WTC11 (cell line): Measurements from ENCODE around the gene XRCC4. TPM values are rescaled to one million over a fixed set of nuclear protein-coding genes. Genes with fewer than 3 reads are reported as not detected.

Experiments used
- ATAC-seq: fragments of 200-7000 bp; cut with Tn5 transposase; 2 replicates; pipeline ENCODE4 v1.10.0; 2021; ENCODE audit warnings: mild to moderate bottlenecking, moderate library complexity
- CTCF ChIA-PET: fragments of 300-600 bp; sonication (Branson Sonifier 250); formaldehyde crosslinking; loops from one replicate; lab custom pipeline; 2021; ENCODE audit warnings: antibody characterized with exemption; lab: Charles Lee
- POLR2A ChIA-PET: fragments of 350-600 bp; sonication (Branson Sonifier 250); formaldehyde crosslinking; loops from one replicate; lab custom pipeline; 2021; ENCODE audit warnings: antibody characterized with exemption; lab: Charles Lee
- DNase-seq: peaks from one replicate; pipeline ENCODE4 v3.0.0; 2021; ENCODE audit warnings: low spot score
- H3K27ac Mint-ChIP-seq: 2 replicates; pipeline ENCODE4 v1.8.0; 2021; ENCODE audit warnings: mixed read lengths
- H3K27me3 Mint-ChIP-seq: 2 replicates; pipeline ENCODE4 v1.8.0; 2021; ENCODE audit warnings: low read depth, mild to moderate bottlenecking, moderate library complexity, mixed read lengths
- H3K36me3 Mint-ChIP-seq: 2 replicates; pipeline ENCODE4 v1.8.0; 2021; ENCODE audit warnings: mixed read lengths
- H3K4me1 Mint-ChIP-seq: 2 replicates; pipeline ENCODE4 v1.8.0; 2022; ENCODE audit warnings: mixed read lengths
- H3K4me3 Mint-ChIP-seq: 2 replicates; pipeline ENCODE4 v1.8.0; 2021; ENCODE audit warnings: mild to moderate bottlenecking, moderate library complexity, mixed read lengths
- H3K9me3 Mint-ChIP-seq: 2 replicates; pipeline ENCODE4 v1.8.0; 2021; ENCODE audit warnings: mixed read lengths
- CREM ChIP-seq: sonication (generic); formaldehyde crosslinking; IDR thresholded peaks from 2 replicates; pipeline ENCODE4 v1.8.1; 2022; ENCODE audit warnings: mild to moderate bottlenecking, missing genetic modification reagents, moderate library complexity
- FOXK1 ChIP-seq: sonication (generic); formaldehyde crosslinking; IDR thresholded peaks from 2 replicates; pipeline ENCODE4 v1.8.0; 2022; ENCODE audit warnings: mild to moderate bottlenecking, moderate library complexity, missing genetic modification reagents
- JAZF1 ChIP-seq: fragments of 250-450 bp; sonication (Bioruptor Pico); IDR thresholded peaks from 2 replicates; pipeline ENCODE4 v1.9.0; 2021; ENCODE audit warnings: moderate library complexity, mild to moderate bottlenecking, inconsistent platforms
- JUN ChIP-seq: sonication (generic); formaldehyde crosslinking; IDR thresholded peaks from 2 replicates; pipeline ENCODE4 v1.8.0; 2023; ENCODE audit warnings: mild to moderate bottlenecking, missing genetic modification reagents
- NFATC4 ChIP-seq: fragments of 250-450 bp; sonication (Bioruptor Pico); IDR thresholded peaks from 2 replicates; pipeline ENCODE4 v1.9.0; 2021; ENCODE audit warnings: mild to moderate bottlenecking
- NR2C2 ChIP-seq: sonication (generic); formaldehyde crosslinking; IDR thresholded peaks from 2 replicates; pipeline ENCODE4 v1.8.0; 2022; ENCODE audit warnings: mild to moderate bottlenecking, missing genetic modification reagents
- OVOL2 ChIP-seq: fragments of 250-450 bp; sonication (Bioruptor Pico); IDR thresholded peaks from 2 replicates; pipeline ENCODE4 v1.9.0; 2021; ENCODE audit warnings: mild to moderate bottlenecking, borderline replicate concordance
- TEAD1 ChIP-seq: sonication (generic); formaldehyde crosslinking; IDR thresholded peaks from 2 replicates; pipeline ENCODE4 v1.8.0; 2022; ENCODE audit warnings: mild to moderate bottlenecking, missing genetic modification reagents
- ZNF317 ChIP-seq: sonication (generic); formaldehyde crosslinking; IDR thresholded peaks from 2 replicates; pipeline ENCODE4 v1.8.1; 2023; ENCODE audit warnings: low read depth, mild to moderate bottlenecking, moderate library complexity, missing genetic modification reagents, borderline replicate concordance
- ZNF396 ChIP-seq: fragments of 250-450 bp; sonication (Bioruptor Pico); IDR thresholded peaks from 2 replicates; pipeline ENCODE4 v1.8.0; 2021; ENCODE audit warnings: mild to moderate bottlenecking, moderate library complexity, borderline replicate concordance
- total RNA-seq: library from RNA; stranded (reverse); gene quantifications from 3 replicates; pipeline ENCODE4 v1.2.3, GENCODE V29; 2021
- TF ChIP-seq, protein P1 (sequence below): sonication (generic); formaldehyde crosslinking; IDR thresholded peaks from 2 replicates; pipeline ENCODE4 v1.8.0; 2022; ENCODE audit warnings: mild to moderate bottlenecking, missing genetic modification reagents
- TF ChIP-seq, protein P2 (sequence below): sonication (generic); formaldehyde crosslinking; IDR thresholded peaks from 2 replicates; pipeline ENCODE4 v1.8.1; 2022; ENCODE audit warnings: mild to moderate bottlenecking, missing genetic modification reagents, moderate library complexity, borderline replicate concordance
- TF ChIP-seq, protein P3 (sequence below): fragments of 250-450 bp; sonication (Bioruptor Pico); IDR thresholded peaks from 2 replicates; pipeline ENCODE4 v1.8.0; 2021; ENCODE audit warnings: mild to moderate bottlenecking
- TF ChIP-seq, protein P4 (sequence below): sonication (generic); formaldehyde crosslinking; IDR thresholded peaks from 2 replicates; pipeline ENCODE4 v1.8.1; 2023; ENCODE audit warnings: mild to moderate bottlenecking, missing genetic modification reagents, moderate library complexity
- TF ChIP-seq, protein P5 (sequence below): fragments of 250-450 bp; sonication (Bioruptor Pico); IDR thresholded peaks from 2 replicates; pipeline ENCODE4 v1.9.0; 2021; ENCODE audit warnings: mild to moderate bottlenecking
- TF ChIP-seq, protein P6 (sequence below): sonication (generic); formaldehyde crosslinking; IDR thresholded peaks from 2 replicates; pipeline ENCODE4 v1.8.1; 2023; ENCODE audit warnings: mild to moderate bottlenecking, missing genetic modification reagents, moderate library complexity

The XRCC4 gene
- total RNA-seq, 1 experiment from 2014 or later = 13.5 TPM

DNA sequence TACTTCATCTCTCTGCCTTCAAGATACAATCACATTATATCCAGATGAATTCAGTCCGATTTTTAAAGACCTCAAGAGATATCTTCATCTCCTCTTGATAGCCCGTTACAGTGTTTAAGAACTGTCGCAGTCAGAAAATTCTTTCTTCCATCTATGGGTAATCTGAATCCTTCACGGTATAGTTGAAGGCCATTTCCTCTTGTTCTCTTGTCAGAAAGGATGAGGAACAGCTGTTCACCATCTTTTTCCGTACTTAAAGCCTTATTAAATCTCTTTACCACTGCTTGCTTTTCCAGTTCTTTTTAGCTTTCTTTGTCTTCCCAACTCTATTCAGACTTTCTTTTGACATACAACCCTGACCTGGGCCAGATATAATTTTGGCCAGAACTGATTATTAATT is 121.8 kb downstream of the XRCC4 start:
- POLR2A ChIA-PET = no interaction called here

DNA sequence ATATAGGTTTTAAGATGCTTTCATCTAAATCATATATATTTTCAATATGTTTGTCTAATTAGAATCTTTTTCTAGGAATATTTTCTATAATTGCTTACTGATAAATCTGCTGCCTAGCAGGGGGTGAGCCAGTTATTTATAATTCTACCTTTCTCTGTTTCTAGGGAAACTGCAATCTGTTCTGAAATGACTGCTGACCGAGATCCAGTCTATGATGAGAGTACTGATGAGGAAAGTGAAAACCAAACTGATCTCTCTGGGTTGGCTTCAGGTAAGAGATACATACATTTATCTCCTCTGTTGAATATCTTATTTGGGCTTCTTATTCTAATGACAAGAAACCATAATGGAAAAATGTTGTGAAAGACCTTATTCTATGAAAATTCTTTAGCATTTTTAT is 127.3 kb downstream of the XRCC4 start:
- no peak overlapping the region for H3K27ac Mint-ChIP-seq
- H3K27me3 Mint-ChIP-seq = no peaks in the 10 kb centered on the region
- TF ChIP-seq, protein P1, sequence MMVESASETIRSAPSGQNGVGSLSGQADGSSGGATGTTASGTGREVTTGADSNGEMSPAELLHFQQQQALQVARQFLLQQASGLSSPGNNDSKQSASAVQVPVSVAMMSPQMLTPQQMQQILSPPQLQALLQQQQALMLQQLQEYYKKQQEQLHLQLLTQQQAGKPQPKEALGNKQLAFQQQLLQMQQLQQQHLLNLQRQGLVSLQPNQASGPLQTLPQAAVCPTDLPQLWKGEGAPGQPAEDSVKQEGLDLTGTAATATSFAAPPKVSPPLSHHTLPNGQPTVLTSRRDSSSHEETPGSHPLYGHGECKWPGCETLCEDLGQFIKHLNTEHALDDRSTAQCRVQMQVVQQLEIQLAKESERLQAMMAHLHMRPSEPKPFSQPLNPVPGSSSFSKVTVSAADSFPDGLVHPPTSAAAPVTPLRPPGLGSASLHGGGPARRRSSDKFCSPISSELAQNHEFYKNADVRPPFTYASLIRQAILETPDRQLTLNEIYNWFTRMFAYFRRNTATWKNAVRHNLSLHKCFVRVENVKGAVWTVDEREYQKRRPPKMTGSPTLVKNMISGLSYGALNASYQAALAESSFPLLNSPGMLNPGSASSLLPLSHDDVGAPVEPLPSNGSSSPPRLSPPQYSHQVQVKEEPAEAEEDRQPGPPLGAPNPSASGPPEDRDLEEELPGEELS (CRISPR knock-in tag) = no peak
- TF ChIP-seq CREM (CRISPR knock-in tag) = no peak
- TF ChIP-seq, protein P2, sequence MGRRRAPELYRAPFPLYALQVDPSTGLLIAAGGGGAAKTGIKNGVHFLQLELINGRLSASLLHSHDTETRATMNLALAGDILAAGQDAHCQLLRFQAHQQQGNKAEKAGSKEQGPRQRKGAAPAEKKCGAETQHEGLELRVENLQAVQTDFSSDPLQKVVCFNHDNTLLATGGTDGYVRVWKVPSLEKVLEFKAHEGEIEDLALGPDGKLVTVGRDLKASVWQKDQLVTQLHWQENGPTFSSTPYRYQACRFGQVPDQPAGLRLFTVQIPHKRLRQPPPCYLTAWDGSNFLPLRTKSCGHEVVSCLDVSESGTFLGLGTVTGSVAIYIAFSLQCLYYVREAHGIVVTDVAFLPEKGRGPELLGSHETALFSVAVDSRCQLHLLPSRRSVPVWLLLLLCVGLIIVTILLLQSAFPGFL (CRISPR knock-in tag) = no peak
- no peak for TF ChIP-seq ZNF317
- TF ChIP-seq, protein P3, sequence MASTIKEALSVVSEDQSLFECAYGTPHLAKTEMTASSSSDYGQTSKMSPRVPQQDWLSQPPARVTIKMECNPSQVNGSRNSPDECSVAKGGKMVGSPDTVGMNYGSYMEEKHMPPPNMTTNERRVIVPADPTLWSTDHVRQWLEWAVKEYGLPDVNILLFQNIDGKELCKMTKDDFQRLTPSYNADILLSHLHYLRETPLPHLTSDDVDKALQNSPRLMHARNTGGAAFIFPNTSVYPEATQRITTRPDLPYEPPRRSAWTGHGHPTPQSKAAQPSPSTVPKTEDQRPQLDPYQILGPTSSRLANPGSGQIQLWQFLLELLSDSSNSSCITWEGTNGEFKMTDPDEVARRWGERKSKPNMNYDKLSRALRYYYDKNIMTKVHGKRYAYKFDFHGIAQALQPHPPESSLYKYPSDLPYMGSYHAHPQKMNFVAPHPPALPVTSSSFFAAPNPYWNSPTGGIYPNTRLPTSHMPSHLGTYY (CRISPR knock-in tag) = no peak
- TF ChIP-seq, protein P4, sequence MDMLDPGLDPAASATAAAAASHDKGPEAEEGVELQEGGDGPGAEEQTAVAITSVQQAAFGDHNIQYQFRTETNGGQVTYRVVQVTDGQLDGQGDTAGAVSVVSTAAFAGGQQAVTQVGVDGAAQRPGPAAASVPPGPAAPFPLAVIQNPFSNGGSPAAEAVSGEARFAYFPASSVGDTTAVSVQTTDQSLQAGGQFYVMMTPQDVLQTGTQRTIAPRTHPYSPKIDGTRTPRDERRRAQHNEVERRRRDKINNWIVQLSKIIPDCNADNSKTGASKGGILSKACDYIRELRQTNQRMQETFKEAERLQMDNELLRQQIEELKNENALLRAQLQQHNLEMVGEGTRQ (CRISPR knock-in tag) = no peak
- TF ChIP-seq JAZF1 (CRISPR knock-in tag) = no peak
- ATAC-seq = no peak
- 0 out of 2 replicates have a peak, but pooled peaks cover 3% of the 10 kb centered on the region for H3K36me3 Mint-ChIP-seq
- no peaks in the 10 kb centered on the region for H3K9me3 Mint-ChIP-seq
- H3K4me1 Mint-ChIP-seq = no peaks in the 10 kb centered on the region
- H3K4me3 Mint-ChIP-seq = no peak overlapping the region
- ChIA-PET POLR2A (no interaction called here), CTCF (no interaction called here)
- no peak for DNase-seq

More for the DNA sequence above, 121.8 kb downstream of the XRCC4 start:
- Mint-ChIP-seq H3K27ac (no peak overlapping the region), H3K4me3 (no peak overlapping the region), H3K36me3 (0 out of 2 replicates have a peak, but pooled peaks cover 3% of the 10 kb centered on the region), H3K9me3 (no peaks in the 10 kb centered on the region), H3K27me3 (no peaks in the 10 kb centered on the region), H3K4me1 (no peaks in the 10 kb centered on the region)
- DNase-seq (no peak), ATAC-seq (no peak)
- CTCF ChIA-PET = no interaction called here
- TF ChIP-seq, protein P4 (CRISPR knock-in tag) = no peak
- TF ChIP-seq OVOL2 (CRISPR knock-in tag) (no peak), NFATC4 (no peak), JUN (no peak), ZNF396 (CRISPR knock-in tag) (no peak), NR2C2 (CRISPR knock-in tag) (no peak), FOXK1 (CRISPR knock-in tag) (no peak), TEAD1 (no peak)
- TF ChIP-seq, protein P5, sequence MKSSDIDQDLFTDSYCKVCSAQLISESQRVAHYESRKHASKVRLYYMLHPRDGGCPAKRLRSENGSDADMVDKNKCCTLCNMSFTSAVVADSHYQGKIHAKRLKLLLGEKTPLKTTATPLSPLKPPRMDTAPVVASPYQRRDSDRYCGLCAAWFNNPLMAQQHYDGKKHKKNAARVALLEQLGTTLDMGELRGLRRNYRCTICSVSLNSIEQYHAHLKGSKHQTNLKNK (CRISPR knock-in tag) = no peak
- TF ChIP-seq, protein P2 (CRISPR knock-in tag) = no peak
- TF ChIP-seq, protein P3 (CRISPR knock-in tag) = no peak
- TF ChIP-seq, protein P6, sequence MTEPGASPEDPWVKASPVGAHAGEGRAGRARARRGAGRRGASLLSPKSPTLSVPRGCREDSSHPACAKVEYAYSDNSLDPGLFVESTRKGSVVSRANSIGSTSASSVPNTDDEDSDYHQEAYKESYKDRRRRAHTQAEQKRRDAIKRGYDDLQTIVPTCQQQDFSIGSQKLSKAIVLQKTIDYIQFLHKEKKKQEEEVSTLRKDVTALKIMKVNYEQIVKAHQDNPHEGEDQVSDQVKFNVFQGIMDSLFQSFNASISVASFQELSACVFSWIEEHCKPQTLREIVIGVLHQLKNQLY (CRISPR knock-in tag) = no peak
